ENCODE results near the gene B4GALNT2.

B4GALNT2 gene

GRCh38 chr17:49214676-49215360 lies 82.2 kb downstream of the B4GALNT2 start:
- peak; percentile 7 for DNase-seq

- DNase-seq: no peak
These were observed 83.9 kb downstream of the B4GALNT2 start for GRCh38 chr17:49216482-49216881.

- DNase-seq: no peak
These were observed 84.5 kb downstream of the B4GALNT2 start for GRCh38 chr17:49216953-49217650.

GRCh38 chr17:49217651-49218413 lies 85.3 kb downstream of the B4GALNT2 start:
- DNase-seq: no peak

- DNase-seq: peak; percentile 8
These were observed 86.7 kb downstream of the B4GALNT2 start for GRCh38 chr17:49218941-49219913.

GRCh38 chr17:49219987-49220386 lies 87.4 kb downstream of the B4GALNT2 start:
- DNase-seq: no peak

GRCh38 chr17:49223168-49223516 lies 90.6 kb downstream of the B4GALNT2 start:
- no peak for DNase-seq

GRCh38 chr17:49223517-49224197 lies 91.1 kb downstream of the B4GALNT2 start:
- DNase-seq: peak; percentile 57

- peak; percentile 72 for DNase-seq
These were observed 91.8 kb downstream of the B4GALNT2 start for GRCh38 chr17:49224198-49224996.

GRCh38 chr17:49224997-49225337 lies 92.4 kb downstream of the B4GALNT2 start:
- DNase-seq: no peak

- DNase-seq: no peak
These were observed 93.1 kb downstream of the B4GALNT2 start for GRCh38 chr17:49225554-49226236.

Measured in NCI-H69 (cell line).